Stimulated activated CD8-positive, alpha-beta memory T cell treated with anti-CD3 and anti-CD28 coated beads, Interleukin-7, amount 100 ng/mL, for 24 hours (primary cell): ENCODE results near the gene SPTBN1.
"Not testable (repeated sequence)": the region's sequence is repeated elsewhere in the genome, so short reads cannot be mapped to it uniquely, and the experiment has no call there.

Experiments used
- DNase-seq: peaks from one replicate; pipeline ENCODE4 v3.0.0-alpha.2; 2020; ENCODE audit warnings: low read depth

The SPTBN1 gene

DNA sequence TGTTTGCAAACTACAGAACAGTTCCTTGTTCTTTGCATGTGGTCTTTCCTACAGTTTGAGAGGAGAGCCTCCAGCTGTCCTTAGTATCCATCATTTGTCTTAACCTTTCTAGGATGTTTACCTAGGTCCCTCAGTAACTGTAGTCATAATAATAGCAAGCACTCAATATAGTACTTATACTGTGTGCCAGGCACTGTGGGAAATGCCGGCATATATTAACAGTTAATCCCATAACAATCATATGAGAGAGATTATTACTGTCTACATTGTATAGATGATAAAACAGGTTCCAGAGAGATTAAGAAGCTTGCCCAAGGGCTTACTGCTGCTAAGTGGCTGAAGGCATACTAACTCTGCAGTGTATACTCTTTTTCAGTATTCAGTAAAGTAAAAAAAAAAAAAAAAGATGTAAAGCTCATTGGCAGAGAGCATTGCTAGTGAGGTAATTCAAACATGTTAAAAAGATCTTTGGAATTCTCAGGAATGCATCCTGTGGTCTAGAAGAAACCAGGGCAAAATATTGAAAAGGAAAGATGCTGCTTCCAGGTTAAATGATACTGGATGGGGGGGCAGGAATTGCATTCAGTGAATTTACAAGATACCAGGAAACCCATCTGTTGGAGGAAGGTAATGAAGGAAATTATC, 72.3 kb downstream of the SPTBN1 start:
- DNase-seq = no peak

DNA sequence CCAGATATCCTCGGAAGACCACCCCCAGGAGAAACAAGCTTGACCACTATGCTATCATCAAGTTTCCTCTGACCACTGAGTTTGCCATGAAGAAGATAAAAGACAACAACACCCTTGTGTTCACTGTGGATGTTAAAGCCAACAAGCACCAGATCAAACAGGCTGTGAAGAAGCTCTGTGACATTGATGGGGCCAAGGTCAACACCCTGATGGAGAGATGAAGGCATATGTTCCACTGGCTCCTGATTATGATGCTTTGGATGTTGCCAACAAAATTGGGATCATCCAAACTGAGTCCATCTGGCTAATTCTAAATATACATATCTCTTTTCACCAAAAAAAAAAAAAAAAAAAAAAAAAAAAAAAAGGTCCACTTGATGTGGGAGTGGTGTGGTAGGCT, 73.4 kb downstream of the SPTBN1 start:
- DNase-seq = not testable (repeated sequence)

DNA sequence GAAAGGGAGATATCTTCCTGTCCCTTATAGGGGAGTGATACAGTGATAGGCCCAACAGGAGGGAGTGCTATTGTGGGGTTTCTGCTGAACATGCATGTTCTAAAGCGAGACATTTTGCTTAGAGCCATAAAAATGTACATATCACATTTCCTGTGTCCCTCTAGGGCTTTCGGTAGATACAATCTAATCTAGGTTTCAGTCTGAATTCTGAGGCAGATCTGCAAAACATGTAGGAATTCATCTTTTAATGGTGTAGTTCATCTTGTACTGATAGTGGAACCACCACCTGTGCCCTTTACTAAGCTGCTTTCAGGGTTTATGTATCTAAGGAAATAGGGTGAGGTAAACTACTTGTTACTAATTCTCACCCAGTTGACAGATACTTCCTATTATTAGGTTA, 73.8 kb downstream of the SPTBN1 start:
- no peak for DNase-seq

DNA sequence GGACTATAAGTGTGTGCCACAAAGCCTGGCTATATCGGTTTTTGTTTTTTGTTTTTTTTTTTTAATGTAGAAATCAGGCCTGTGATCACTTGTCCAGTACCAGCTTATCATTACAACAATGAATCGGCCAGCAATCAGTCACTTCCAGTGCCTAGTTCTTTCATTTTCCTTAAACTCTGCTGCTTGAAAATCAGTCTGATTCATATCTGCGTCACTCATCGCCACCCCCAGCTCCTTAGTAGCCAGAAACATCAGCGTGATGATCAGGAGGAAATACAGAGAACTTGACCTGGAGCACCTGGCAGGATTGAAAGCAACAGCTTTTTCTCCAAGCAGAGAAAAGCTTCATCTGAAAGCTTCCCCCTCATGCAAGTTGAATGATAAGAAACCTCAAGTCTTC, 75.4 kb downstream of the SPTBN1 start:
- DNase-seq = no peak

DNA sequence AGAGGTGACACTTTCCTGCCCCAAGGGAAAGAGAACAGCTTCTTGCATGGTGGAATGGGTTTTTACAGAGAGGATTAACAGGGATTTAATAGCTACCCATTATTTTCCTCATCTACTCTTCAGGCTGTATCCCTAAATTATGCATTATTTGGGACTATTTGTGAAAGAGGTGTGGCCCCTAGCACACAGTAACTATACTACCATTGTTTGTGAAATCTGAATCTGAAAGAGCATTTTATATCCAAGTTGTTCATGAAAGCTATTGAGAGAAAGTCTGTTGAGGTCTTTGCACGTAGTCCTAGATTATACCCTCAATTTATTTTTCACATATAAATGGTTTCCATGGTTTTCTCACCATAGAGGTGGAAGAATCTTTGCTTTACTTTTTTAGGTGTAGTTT, 78.1 kb downstream of the SPTBN1 start:
- no peak for DNase-seq

DNA sequence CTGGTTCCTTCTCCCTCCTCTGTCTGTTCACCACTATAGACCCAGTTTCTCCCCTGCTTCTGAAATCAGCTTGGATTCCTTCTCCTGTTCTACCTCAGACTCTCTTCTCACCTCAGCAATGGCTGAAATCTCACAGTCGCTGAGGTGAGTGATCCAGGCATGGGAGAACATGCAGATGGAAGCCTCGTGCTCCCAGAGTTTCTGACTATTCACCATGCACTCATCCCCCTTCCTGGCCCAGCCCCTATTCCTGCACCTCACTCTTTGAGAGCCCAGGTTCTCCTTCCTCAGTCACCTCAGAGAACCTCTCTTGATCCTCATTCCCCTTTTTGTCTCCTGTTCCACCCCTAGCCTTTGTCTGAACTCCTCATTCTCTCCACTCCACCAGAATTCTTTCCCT, 78.5 kb downstream of the SPTBN1 start:
- no peak for DNase-seq

DNA sequence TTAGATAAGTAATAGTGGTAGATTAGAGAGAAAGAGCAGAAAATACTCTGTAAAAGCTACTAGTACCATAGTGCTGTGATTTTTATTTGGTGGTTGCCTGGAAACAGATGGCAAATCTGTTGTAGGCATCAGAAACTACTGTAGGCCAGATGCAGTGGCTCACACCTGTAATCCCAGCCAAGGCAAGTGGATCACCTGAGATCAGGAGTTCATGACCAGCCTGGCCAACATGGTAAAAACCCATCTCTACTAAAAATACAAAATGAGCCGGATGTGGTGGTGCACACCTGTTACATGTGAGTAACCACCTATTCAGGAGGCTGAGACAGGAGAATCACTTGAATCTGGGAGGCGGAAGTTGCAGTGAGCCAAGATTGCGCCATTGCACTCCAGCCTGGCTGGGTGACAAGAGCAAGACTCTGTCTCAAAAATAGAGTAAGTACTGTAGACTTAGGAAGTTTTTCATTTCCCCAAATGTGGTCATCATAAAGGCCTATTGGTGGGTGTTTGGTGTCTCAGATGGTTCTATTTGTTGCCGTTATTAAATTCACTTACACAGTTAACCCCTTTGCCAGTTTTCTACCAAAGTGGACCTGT, 79.6 kb downstream of the SPTBN1 start:
- DNase-seq = no peak

DNA sequence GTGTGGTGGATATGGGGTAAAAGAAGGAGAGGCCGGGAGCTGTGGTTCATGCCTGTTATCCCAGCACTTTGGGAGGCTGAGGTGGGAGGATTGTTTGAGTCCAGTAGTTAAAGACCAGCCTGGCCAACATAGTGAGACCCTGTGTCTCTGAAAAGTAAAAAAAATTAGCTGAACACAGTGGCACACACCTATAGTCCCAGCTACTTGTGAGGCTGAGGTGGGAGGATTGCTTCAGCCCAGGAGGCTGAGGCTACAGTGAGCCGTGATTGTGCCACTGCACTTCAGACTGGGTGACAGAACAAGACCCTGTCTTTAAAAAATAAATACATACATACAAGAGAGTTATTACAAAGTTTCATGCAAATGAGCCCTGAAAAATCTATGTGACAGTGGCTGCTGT, 80.6 kb downstream of the SPTBN1 start:
- no peak for DNase-seq

DNA sequence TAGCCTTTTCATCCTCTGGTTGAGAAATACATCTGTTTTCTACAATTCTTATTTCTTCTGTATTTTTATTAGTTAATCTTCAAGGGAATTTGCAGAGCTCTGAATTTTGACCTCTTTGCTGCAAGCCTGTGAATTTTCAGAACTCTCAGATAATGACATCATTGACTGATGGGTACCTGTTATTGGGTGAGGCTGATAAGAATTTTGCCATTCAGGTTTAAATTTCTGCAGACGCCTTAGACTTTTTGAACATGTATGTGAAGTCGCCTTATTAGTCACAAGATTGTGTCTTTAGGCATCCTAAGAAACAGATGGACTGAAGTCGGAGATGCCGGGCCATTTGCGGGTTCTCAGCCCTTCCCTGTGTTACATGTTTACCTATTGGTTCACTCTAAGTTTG, 82.4 kb downstream of the SPTBN1 start:
- no peak for DNase-seq

DNA sequence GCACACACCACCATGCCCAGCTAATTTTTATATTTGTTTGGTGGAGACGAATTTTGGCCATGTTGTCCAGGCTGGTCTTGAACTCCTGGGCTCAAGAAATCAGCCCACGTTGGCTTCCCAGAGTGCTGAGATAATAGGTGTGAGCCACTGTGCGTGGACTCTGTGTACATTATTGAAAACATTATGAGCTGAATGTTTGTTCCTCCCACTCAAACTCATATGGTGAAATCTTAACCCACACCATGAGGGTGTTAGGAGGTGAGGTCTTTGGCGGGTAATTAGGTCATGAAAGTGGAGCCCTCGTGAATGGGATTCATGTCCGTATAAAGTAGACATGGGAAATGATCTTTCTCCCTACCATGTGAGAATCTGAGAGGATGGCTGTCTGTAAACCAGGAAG, 83.6 kb downstream of the SPTBN1 start:
- no peak for DNase-seq

DNA sequence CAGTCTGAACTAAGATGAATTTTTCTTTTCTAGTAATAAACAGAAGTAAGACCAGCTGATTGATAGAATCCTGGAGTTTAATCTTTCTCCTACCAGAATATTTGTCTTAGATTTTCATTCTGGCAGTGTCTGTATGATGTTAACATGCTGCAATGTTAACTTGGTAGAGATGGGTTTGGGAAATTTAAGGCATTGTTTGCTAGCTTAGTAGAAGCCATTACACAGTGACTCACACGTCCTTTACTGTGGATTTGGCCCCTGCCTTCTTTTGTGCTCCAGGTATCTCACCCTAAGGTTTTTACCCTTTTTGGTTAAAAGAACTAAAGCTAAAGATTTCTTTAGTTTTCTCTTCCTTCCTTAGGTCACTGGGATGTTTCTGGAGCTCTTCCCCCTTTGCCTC, 84.1 kb downstream of the SPTBN1 start:
- DNase-seq = no peak

DNA sequence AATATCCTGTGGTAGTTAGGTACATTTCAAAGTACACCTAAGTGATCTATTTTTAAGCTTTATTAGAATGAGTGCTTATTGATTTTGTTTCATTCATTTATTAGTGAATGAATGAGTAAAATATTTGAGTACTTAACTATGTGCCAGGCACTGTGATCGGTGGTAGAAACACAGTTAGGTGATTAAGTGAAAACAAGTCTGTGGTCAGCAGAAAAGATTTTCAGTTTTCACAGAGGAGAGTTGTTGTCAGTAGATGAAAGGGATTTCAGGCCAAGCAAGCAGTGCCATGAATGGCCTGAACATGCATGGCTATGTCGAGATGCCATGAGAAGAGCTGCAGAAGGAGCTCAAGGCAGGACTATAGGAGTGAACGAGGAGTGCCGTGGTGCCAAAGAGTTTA, 85.9 kb downstream of the SPTBN1 start:
- DNase-seq = no peak

DNA sequence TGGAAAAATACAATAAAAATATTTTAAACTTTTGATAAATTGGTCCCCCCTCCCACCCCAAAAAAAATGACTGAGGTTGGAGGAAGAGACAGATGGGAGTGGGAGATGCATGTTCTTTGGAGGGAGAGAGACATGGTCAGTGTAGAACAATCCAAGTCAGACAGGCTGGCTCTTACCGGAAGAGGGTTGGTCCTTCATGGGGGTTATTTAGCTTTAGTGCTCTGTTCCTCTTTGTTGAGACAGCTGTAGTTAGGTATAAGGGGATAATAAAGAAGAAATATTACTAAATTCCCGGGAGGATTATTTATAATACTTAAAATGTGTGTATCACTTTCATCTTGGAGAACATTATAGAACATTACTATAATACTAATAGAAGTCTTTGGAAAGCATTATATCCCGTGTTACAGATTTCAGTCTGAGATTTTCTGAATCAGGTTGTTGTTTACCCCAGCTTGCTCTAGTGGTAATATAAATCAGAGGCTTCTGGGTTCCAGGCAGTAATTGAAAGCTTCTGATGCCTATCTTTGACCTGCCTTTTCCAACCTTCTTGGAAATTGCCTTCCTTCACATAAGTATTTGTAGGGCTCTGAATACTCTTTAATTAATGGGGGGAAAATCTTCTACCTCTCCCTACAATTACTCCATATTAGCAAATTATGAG, 87.7 kb downstream of the SPTBN1 start:
- DNase-seq = no peak

DNA sequence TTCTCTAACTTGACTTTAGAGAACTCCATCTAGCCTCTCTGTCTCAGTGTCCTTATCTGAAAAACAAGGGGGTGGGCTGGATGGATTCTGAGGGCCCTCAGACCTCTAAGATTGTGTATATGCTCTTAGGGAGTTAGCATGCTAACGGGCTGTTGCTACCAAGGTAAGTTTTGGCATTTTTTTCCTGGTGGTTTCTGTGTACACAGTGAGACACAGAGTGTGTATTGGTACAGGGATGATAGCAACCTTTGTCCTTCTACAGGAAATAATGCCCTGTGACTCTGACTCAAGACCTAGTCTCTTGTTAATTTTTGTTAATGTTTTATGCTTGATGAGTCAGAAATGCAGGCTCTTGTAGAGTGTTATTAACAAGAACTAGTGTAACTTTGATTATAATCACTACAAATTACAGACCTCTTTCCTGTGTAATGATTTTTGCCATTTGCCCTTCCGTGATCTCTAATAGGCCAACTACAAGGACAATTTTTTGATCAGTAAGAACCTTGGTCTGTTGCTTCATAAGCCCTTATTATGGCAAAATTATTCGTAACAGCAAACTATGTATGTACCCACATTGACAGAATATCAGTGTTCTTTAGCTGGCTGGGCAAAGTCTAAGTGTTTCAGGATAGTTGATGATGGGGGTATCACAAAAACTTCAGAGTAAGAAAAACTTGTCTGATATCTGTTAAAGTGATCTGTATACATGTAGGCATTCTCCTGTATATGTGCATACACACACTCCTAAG, 89.7 kb downstream of the SPTBN1 start:
- no peak for DNase-seq

DNA sequence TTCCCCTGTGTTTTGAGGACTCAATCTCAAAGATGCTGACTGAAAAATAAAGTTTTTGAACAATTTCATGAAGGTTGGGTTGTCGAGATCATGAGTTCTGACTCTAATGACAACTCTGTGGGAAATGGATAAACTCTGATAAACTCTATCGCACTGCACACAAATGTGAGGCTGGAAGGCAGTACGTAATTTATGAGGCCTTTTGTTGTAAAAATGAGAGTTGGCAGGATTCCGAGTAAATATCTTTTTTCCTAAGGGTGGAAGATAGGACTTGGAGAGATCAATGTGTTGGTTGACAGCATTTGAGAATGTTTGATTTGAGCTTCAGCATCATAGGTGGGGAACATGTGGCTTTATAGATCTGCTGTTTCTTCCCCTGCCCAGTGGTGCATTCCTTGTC, 90.4 kb downstream of the SPTBN1 start:
- DNase-seq = no peak

DNA sequence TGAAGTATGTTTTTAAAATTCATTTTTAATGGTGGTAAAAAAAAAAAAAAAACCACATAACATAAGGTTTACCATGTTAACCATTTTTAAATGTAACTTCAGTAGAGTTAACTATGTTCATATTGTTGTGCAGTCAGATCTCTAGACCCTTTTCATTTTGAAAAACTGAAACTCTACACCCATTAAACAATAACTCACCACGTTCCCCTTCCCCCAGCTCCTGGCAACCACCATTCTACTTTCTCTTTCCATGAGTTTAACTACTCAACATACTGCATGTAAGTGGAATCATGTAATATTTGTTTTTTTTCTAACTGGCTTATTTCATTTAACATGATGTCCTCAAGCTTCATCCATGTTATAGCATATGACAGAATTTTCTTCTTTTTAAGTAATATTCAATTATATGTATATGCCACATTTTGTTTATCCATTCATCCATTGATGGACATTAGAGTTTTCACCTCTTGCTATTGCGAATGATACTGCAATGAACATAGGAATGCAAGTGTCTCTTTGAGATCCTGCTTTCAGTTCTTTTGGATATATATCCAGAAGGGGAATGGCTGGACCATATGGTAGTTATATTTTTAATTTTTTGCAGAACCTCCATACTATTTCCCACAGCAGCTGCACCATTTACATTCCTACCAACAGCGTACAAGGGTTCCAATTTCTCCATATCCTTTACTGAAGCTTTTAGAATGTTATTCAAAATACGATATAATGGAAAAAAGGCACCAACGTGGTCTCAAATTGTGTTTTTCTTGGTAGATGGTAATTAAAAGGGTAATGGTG, 91.0 kb downstream of the SPTBN1 start:
- no peak for DNase-seq

DNA sequence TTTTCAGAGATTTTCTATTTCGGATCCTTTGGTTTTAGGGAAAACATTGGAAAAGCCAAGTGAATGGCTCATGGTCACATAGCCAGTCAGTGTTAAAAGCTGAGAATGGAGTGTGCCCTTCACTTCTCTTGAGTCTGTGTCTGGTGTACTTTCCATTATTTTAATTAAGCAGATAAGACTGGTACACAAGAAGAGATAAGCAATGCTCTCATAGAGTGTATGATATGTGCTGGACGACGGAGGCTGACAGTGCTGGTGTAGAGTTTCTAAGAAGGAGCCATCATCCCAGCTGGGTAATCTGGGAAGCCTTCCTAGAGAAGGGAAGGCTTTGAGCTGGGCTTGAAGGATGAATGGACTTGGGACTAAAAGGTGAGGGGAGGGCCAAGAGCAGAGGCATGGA, 93.3 kb downstream of the SPTBN1 start:
- DNase-seq = no peak

DNA sequence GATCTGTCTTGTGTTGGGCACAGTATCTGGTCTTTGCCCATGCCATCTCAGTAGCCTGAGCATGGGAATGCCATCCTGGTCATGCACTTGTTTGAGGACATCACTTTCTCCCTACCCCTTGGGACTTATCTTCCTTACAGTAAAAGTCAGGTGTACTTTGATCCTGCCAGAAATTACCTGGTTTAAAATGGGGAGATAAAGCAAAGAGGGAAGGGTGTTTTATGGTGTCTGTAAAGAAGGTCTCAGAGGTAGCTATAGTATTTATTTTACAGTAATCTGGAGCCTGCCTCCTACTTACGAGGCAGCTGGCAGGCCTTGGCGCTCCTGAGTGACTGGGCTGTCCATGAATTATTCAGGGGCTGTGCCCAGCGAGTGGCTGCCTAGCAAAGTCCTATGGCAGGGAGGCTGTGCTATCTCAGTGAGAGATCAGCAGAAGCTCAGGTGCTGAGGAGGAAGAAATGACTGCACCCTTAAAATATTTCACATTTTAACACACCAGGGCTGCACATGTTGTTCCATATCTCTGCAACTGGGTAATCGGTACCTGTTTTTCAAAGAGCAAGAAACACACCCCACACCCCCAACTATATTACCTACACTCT, 93.9 kb downstream of the SPTBN1 start:
- DNase-seq = no peak

DNA sequence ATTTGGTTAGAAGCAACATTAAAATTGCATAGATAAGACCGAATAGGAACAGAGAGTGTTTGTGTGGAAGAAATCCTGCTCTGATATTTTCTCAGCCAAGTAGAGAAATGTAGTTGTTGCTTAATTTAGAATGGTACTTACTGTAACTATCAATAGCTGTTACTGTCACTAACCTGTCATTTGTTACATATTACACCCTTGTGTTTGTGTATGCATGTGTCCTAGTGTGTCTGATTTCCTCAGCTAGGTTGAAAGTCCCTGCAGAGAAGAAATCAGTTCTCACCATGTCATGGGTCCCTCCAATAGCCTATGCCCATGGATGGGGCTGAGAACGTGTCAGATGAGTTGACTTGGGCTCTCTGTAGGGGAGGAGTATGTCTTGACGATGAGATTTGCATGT, 94.4 kb downstream of the SPTBN1 start:
- DNase-seq = no peak

DNA sequence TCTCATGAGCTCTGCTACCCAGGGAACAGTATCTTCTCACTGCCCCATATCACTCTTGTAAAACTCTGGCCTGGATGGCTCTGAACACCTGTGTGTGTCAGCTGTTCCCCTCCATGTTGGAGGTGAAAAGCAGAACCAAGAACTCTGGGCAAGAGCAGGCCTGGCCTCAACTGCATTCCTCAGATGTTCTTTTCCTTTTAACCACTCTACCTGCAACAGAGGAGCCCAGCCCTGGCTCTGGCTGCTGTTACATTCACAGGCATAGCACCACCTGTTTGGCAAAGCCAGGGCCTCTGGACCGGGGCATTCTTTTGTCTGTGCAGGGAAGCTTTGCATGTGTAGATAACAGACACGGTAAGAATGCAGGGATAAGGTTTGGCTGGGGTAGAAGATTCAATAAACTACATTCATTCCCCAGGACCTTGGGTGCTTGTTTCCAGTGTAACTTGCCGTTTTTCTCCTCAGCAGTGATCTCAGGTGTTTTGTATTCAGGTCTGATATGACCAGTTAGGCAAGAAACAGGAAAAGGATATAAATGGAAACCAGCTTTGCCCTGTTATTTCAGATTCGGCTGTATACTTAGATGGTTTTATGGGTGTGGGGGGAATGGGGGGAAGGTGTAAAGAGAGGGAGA, 95.1 kb downstream of the SPTBN1 start:
- no peak for DNase-seq

DNA sequence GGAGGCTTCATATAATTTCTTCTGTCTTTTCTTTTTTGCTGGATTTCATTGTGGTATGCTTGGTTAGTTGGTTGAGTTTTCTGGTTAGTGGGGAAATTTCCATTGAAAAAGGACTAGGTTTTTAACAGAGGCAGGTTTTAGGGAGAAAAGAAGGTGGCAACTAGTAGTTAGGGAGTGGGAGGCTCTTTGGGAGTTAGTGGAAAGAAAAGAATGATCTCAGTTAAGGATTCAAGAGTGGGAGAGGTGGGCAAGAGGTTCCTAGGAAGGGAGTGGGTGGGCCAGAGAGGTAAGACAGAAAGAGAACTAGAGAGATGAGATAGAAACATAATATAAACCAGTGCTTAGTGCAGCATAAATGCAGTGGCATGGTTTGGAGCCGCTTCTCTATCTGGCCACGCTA, 96.9 kb downstream of the SPTBN1 start:
- no peak for DNase-seq
